ENCODE results near the gene SNTB2. TPM values are rescaled to one million over a fixed set of nuclear protein-coding genes. Genes with fewer than 3 reads are reported as not detected.

Gene SNTB2
- total and polyA plus RNA-seq, 2 of the 13 experiments (the other 11 are each of a cell fraction or from before 2014, with no cell fraction given), result 11.5 to 19.2 TPM

- TF ChIP-seq ZBTB20 (CRISPR knock-in tag; IDR thresholded peaks at IDR 0.05; ENCODE audit: borderline replicate concordance, low read depth) (no peak), ZNF615 (CRISPR knock-in tag; IDR thresholded peaks at IDR 0.05; ENCODE audit: borderline replicate concordance) (no peak), NFIC (IDR thresholded peaks at IDR 0.05; ENCODE audit: low read length) (no peak; the same call in 1 of the 2 replicates), ARNTL (CRISPR knock-in tag; IDR thresholded peaks at IDR 0.05) (peak; percentile 50; the same call in 1 of the 2 replicates), ARID3A (IDR thresholded peaks at IDR 0.05; ENCODE audit: low read depth, low read length) (no peak), ZNF605 (CRISPR knock-in tag; IDR thresholded peaks at IDR 0.05) (peak; percentile 88), MATR3 (CRISPR knock-in tag; IDR thresholded peaks at IDR 0.05) (no peak), ZNF766 (CRISPR knock-in tag; IDR thresholded peaks at IDR 0.05; ENCODE audit: borderline replicate concordance) (no peak), ZNF431 (CRISPR knock-in tag; IDR thresholded peaks at IDR 0.05; ENCODE audit: borderline replicate concordance, low read depth) (peak; percentile 72; the same call in 1 of the 2 replicates), DDIT3 (CRISPR knock-in tag; IDR thresholded peaks at IDR 0.05) (no peak), ZNF816 (CRISPR knock-in tag; IDR thresholded peaks at IDR 0.05; ENCODE audit: borderline replicate concordance) (no peak), TBP (CRISPR knock-in tag; IDR thresholded peaks at IDR 0.05) (no peak), NCOA1 (CRISPR knock-in tag; IDR thresholded peaks at IDR 0.05) (no peak), ZNF577 (CRISPR knock-in tag; IDR thresholded peaks at IDR 0.05; ENCODE audit: borderline replicate concordance, low read depth) (no peak), NAIF1 (CRISPR knock-in tag; IDR thresholded peaks at IDR 0.05; ENCODE audit: borderline replicate concordance) (no peak), NFE2 (CRISPR knock-in tag; IDR thresholded peaks at IDR 0.05) (no peak), SAP130 (CRISPR knock-in tag; IDR thresholded peaks at IDR 0.05; ENCODE audit: low read depth) (peak; percentile 99), ZIK1 (CRISPR knock-in tag; IDR thresholded peaks at IDR 0.05; ENCODE audit: borderline replicate concordance, low read depth) (no peak), WIZ (CRISPR knock-in tag; IDR thresholded peaks at IDR 0.05) (no peak; the same call in 1 of the 2 replicates)
- TF ChIP-seq, protein P1, sequence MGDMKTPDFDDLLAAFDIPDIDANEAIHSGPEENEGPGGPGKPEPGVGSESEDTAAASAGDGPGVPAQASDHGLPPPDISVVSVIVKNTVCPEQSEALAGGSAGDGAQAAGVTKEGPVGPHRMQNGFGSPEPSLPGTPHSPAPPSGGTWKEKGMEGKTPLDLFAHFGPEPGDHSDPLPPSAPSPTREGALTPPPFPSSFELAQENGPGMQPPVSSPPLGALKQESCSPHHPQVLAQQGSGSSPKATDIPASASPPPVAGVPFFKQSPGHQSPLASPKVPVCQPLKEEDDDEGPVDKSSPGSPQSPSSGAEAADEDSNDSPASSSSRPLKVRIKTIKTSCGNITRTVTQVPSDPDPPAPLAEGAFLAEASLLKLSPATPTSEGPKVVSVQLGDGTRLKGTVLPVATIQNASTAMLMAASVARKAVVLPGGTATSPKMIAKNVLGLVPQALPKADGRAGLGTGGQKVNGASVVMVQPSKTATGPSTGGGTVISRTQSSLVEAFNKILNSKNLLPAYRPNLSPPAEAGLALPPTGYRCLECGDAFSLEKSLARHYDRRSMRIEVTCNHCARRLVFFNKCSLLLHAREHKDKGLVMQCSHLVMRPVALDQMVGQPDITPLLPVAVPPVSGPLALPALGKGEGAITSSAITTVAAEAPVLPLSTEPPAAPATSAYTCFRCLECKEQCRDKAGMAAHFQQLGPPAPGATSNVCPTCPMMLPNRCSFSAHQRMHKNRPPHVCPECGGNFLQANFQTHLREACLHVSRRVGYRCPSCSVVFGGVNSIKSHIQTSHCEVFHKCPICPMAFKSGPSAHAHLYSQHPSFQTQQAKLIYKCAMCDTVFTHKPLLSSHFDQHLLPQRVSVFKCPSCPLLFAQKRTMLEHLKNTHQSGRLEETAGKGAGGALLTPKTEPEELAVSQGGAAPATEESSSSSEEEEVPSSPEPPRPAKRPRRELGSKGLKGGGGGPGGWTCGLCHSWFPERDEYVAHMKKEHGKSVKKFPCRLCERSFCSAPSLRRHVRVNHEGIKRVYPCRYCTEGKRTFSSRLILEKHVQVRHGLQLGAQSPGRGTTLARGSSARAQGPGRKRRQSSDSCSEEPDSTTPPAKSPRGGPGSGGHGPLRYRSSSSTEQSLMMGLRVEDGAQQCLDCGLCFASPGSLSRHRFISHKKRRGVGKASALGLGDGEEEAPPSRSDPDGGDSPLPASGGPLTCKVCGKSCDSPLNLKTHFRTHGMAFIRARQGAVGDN (CRISPR knock-in tag; IDR thresholded peaks at IDR 0.05), result peak; percentile 34
- TF ChIP-seq, protein P2, sequence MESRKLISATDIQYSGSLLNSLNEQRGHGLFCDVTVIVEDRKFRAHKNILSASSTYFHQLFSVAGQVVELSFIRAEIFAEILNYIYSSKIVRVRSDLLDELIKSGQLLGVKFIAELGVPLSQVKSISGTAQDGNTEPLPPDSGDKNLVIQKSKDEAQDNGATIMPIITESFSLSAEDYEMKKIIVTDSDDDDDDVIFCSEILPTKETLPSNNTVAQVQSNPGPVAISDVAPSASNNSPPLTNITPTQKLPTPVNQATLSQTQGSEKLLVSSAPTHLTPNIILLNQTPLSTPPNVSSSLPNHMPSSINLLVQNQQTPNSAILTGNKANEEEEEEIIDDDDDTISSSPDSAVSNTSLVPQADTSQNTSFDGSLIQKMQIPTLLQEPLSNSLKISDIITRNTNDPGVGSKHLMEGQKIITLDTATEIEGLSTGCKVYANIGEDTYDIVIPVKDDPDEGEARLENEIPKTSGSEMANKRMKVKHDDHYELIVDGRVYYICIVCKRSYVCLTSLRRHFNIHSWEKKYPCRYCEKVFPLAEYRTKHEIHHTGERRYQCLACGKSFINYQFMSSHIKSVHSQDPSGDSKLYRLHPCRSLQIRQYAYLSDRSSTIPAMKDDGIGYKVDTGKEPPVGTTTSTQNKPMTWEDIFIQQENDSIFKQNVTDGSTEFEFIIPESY (CRISPR knock-in tag; IDR thresholded peaks at IDR 0.05), result peak; percentile 59; the same call in 1 of the 2 replicates
Measured at GRCh38 chr16:69326172-69326873, 139.4 kb downstream of the SNTB2 start (continued).
